NCI-H1092 treated with DMSO at 0.1 percent for 48 hours (cell line): ENCODE measurements around the gene PNPLA1.

Source experiments
- DNase-seq: peaks from one replicate; lab custom pipeline; 2025; lab: John Stamatoyannopoulos, UW

Gene PNPLA1, protein sequence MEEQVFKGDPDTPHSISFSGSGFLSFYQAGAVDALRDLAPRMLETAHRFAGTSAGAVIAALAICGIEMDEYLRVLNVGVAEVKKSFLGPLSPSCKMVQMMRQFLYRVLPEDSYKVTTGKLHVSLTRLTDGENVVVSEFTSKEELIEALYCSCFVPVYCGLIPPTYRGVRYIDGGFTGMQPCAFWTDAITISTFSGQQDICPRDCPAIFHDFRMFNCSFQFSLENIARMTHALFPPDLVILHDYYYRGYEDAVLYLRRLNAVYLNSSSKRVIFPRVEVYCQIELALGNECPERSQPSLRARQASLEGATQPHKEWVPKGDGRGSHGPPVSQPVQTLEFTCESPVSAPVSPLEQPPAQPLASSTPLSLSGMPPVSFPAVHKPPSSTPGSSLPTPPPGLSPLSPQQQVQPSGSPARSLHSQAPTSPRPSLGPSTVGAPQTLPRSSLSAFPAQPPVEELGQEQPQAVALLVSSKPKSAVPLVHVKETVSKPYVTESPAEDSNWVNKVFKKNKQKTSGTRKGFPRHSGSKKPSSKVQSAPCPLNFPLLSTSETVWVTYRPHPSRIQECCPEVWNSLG

DNA sequence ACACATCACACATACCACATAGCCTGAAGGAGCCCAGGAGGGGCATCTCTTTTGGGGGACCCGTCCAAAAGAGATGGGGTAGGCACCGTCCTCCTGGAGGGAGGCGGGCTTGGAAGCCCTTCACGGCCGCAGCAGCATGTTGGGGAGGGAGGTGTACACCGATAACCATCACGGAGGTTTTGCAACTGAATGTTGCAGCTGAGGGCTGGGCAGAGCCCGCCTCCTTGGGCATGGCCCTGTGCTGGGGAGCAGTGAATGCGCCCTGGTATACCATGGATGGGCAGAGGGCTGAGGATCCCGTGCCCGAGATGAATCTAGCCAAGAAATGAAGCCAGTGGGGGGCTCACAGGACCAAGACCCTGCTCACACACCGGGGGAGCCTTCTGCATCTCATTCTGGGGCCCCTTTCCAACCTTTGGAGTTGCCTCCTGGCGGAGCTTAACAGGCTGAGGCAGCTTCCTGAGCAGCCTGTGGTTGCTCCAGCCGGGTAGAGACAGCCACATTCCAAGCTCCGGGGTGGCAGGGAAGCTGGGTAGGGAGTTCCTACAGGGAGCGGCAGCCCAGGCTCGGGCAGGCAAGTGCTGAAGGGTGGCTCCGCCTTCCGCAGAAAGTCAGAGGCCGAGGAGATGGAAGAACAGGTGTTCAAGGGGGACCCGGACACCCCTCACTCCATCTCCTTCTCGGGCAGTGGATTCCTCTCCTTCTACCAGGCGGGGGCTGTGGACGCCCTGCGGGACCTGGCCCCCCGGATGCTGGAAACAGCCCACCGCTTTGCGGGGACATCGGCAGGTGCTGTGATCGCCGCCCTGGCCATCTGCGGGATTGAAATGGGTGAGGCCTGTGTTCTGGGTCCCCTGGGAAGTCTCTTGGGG, at the start of gene PNPLA1:
Gene PNPLA1 (plus strand): TSS at position 227 of the 872 bp plus-strand sequence. CDS start 400 bp downstream, at position 627.
- DNase-seq: no peak

DNA sequence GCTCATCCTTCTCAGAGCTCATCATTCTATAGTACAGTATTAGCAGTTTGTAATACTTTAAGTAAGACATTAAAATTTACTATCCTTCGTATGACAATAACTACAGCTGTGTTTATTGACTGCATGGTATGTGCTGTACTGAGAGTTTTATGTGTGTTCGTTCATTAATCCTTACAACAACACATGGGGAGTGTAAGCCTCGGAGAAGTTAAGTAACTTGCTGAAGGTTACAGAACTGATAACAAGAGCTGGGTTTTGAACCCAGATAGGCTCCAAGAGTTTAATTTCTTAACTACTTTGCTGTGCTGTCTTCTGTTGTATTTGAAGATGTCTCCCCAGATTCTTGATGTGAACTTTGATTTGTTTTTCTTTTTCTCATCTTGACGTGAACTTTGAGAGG, 49.6 kb upstream of the PNPLA1 start:
- no peak for DNase-seq

DNA sequence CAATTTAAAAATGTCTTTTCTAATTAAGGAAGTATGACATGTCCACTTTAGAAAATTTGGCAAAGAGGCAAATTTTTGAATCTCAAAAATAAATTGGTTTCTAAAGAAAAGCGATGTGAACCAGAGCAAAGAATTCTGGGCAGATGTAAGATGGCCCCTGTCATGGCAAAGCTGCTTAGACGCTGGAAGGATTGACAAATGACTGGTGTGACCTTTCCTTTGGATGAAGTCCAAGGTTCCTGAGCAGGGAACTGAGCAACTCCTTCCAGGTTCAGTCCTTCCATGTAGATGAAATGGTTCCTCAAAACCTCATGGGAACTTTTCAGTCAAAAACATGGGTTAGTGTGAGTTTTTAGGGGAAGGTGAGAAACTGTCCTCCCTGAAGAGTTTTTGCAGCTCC, 48.2 kb upstream of the PNPLA1 start:
- no peak for DNase-seq

DNA sequence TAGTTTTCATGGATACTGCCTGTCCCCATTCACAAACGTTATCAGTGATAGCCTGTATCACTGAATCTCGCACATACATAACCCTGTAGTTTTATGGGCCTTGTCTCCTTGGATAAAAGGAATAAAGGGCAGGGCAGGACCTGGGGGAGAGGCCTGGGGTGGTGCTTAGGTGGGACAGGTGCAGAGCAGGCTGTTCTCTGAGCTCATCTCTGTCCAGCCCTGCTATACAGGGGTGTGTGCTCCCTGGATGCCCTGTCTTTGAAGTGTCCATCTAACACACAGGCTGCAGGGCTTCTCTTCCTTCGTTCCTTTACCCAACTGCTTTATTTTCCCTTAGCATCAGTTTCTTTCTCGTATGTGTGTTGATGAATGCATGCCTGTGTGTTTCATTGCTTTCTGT, 46.9 kb upstream of the PNPLA1 start:
- no peak for DNase-seq

DNA sequence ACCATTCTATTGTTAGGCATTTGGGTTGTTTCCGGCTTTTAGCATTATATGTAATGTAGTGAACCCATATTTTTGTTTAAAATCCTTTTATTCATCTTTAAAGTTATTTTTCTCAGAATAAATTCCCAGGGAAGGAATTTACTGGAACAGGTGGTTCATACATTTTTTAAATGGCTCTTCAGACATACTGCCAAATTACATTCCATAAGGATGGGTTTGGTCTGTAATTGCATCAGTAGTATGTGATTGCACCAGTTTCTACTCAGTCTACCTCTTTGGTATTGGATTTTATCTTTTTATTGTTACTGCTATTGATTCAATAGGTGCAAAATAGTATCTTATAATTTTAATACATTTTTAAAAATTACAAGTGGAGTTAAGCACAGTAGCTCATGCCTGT, 46.2 kb upstream of the PNPLA1 start:
- DNase-seq: no peak

DNA sequence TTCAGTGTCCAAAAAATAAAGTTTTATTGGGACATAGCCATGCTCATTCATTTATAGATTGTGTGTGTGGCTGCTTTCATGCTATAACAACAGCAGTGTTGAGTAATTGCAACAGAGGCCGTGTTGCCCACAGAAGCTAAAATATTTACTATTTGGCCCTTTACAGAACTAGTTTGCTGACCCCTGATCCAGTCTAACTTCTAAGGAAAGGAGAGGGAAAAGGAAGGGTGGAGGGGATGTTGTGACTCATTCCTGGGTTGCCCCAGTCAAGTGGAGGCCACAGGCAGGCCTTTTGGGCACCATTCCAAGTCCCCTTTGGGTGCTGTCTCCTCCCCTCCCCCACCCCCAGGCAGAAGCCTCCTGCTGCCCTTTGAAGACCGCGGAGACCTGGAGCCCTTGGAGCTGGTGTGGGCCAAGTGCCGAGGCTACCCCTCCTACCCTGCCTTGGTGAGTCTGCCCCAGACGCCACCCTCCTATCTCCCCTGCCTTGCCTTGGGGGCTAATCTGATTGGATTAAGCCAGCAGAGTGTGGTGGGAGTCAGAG, 44.9 kb upstream of the PNPLA1 start:
- no peak for DNase-seq

DNA sequence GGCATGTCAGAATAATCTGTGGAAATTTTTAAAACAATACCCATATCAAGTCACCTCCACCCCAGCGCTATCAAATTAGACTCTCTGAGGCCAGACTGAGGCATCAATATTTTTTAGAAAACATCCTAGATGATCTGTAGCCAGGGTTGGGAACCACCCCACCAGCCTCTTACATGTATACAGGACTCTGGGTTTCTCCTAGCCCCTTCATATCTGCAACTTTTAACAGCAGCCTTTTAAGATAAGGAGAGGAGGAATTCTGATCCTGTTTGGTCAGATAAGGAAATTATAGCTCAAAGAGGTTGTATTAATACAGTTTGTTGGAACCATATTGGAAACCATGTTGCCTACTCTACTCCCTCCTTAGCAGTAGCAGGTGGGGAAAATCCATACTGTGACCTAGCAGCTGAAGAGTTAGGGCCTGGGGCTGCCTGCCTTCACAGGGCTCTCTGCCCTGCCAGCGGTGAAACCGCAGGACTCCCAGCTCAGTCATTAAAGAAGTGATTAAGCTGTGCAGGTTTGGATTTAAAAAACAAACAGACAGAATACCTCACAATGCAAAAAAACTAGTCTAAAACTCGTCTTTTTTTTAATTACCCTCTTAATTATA, 43.3 kb upstream of the PNPLA1 start:
- DNase-seq: no peak

DNA sequence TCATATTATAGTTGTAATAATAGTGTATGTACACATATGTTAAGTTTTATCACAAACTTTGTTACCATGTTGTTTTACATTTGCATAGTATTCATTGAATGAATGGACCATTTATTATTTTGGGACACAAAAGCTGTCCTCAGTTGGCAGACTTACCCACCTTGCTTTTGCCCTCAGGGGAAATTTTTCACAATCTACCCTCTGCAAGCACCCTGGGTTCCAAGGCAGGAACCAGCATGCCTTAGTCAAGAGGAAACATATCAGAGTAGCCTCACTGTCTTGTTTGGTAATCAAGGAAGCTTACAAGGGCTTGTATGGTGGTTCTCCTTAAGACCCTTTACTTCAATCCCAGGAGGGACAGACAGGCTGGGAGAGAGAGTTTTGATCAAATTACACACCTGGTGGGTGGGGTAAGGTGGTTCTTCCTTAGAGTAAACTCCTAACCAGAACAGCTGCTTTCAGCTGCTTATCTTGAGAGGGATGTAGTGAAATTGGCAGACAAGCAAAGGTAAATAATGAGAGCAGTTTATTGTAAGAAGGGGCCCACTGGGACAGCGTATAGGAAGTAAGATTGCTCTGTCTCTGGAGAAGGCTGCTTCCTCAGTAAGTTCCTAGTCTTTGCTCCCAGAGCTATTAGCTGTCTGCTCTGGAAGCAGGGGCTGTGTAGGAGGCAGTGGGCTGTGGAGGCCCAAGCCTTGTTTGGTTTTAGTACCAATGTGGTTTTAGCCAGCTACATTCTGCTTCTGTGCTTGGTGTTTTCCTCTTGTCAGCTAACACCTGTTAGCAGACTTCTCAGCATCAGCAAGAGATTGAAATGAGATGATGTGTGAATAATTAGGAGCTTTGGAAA, 42.3 kb upstream of the PNPLA1 start:
- no peak for DNase-seq

DNA sequence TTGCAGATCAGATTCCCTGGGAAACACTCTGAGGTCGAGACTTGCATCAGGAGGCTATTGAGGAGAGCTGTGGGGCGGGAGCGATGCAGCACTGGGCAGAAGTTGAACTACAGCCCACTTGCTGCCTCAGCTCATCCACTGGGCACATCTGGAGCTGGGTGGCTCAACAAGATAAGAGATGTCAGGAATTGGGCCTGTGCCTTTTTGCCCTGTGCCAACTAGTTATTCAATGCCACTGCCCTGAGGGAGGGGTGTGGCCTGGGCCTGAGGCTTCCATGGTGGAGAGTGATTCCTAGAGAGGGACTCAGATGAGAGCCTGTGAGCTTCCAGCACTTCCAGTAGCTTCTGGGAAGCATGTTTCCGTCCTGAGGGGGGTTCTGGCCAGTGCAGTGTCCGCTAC, 40.6 kb upstream of the PNPLA1 start:
- DNase-seq: no peak

DNA sequence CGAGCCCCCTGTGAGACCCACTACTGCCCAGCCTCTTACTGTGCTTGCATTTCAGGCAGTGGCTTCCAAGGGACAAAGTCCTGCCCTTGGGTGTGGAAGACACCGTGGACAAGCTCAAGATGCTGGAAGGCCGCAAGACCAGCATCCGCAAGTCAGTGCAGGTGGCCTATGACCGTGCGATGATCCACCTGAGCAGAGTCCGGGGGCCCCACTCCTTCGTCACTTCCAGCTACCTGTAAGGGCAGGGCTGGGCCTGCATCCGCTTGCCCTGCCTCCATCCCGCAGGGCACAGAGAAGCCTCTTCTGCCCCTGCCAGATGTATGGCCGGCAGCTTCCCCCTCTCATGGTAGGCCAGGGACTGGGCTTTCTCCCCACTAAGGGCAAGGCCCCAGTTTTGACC, 39.5 kb upstream of the PNPLA1 start:
- no peak for DNase-seq

DNA sequence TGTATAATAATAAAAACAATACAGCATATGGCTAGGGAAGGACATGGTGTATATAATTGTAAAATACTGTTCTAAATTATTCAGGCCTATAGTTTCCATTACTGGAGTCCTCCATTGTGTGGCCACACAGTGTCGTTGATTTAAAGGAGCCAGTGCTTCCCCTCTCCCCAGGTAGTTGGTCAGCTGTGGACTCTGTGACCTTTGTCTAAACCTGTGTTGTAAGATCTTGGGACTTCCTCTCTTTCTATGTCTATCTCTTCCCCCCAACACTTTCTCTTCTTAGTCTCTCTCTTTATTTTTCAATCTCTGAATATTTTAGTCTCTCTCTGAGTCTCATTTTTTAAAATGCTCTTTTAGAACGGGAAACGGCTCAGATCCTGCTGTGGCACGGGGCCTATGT, 37.7 kb upstream of the PNPLA1 start:
- DNase-seq: no peak

DNA sequence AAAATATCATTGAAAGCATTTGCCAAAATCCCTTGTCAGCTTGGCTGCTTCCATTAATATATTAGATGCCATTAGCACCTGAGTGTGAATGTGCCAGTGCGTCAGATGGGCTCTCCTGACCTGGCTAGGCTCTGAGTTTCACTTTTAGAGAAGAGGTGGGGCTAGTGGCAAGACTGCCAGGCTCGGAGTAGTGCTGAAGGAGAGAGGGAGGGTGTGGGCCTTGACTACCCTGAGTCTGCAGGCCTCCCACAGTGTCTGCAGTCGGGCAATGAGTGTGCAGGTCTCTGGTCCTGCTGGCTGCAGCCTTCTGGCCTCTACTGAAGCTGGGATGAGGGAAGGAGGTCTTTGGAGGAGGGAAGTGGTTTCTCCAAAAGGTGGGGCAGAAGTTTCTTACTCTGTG, 34.6 kb upstream of the PNPLA1 start:
- no peak for DNase-seq

DNA sequence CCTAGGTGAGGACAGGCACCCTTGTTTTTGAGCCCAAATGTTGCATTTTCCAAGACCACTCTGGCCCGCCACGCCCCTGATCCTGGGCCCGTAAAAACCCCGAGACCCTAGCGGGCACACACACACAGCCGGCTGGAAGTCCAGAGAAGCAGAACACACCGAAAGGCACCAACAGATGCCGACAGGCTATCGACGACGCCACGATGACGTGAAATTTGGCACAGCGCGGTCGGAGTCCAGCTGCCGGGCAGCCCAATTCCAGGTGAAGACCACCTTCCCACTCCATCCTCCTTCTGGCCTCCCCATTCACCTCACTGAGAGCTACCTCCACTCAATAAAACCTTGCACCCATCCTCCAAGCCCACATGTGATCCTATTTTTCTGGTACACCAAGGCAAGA, 34.0 kb upstream of the PNPLA1 start:
- no peak for DNase-seq

DNA sequence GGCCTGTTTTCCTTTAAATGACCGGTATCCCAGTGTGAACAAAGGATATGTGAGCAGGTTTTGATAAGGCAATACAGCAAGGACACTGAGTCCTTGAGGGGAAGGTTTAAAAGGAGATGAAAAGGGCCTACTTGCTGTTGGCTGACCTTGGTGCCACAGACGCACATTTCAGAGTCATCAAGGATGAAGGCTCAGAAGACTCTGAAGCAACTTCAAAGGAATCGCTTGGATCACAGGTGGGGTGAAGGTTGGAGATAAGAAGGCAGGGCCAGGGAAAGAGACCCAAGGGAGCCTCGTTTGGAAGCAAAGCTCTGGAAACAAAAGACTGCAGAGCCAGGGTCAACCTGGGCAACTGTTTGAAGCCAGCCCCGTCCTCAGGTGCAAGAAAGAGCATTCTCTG, 30.1 kb upstream of the PNPLA1 start:
- DNase-seq: no peak

DNA sequence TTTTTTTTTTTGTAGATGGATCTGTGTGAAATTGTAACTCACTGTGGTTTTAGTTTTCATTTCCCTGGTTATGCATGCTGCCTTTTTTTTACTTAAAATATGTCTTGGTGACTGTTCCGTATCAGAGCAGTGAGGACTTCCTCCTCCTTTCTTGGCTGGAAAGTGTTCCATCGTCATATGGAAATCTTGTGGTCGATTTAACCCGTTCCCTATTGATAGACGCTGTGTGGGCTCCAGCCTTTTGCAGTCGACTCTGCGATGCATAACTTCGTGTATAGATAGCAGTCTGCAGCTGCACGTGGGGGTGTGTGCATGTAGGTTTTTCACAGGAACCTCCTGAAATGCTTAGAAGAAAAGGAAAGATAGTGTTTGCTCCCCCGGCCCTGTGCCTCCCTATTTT, 28.1 kb upstream of the PNPLA1 start:
- DNase-seq: no peak

DNA sequence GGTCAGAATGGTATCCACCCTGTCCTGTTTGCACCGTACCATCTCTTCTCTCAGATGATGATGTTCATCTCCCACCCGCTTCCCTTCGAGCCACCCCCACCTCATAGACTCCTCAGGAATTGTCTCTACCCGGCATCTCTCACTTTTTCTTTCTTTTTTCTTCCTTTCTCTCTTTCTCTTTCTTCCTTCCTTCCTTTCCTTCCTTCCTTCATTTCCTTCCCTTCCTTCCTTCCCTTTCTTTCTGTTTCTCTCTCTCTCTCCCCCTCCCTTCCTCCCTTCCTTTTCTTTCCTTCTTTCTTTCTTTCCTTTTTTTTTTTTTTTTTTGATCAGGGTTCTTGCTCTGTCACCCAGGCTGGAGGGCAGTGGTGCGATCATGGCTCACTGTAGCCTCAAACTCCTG, 27.7 kb upstream of the PNPLA1 start:
- DNase-seq: no peak

DNA sequence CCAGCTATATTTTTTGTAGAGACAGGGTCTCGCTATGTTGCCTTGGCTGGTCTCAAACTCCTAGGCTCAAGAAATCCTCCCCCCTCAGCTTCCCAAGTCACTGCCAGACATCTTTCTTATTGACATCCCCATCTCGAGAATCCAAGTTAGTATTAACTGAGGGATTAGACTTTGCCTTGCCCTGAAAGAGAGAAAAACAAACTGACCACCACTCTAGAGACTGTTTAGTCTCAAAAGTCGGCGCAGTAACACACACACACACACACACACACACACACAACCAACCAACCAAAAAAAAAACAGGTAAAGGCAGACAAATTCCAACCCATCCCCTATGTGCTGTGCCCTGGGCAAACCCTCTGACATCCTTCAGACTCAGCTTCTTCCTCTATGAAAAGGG, 27.2 kb upstream of the PNPLA1 start:
- DNase-seq: no peak

DNA sequence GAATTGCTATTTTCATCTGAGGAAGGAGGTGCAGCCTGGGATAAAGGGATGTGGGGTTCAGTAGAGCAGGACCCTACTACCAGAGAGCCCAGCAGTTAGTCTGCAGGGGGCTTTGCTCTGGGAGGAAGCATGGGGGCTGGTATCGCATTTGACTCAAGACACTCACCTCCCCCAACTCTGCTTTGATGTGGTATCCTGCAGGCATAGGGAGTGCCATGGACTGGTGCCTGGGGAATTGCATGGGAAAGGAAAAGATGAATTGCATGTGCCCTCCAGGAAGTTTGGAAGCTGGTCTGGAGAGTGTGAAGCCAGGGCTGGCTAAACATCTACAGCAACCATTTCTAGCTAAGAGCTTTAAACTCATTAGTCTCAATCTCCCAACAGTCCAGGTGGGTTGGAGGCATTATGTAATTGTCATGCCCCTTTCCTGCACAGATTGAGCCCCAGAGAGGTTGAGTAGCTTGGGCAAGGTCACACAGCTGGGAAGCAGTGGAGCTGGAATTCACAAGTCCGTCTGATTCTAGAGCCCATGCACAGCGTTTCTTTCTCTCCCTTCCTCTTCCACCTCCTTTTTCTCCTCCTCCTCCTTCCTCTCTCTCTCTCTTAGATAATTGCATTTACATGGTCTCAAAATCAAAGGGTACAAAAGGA, 26.2 kb upstream of the PNPLA1 start:
- DNase-seq: no peak

DNA sequence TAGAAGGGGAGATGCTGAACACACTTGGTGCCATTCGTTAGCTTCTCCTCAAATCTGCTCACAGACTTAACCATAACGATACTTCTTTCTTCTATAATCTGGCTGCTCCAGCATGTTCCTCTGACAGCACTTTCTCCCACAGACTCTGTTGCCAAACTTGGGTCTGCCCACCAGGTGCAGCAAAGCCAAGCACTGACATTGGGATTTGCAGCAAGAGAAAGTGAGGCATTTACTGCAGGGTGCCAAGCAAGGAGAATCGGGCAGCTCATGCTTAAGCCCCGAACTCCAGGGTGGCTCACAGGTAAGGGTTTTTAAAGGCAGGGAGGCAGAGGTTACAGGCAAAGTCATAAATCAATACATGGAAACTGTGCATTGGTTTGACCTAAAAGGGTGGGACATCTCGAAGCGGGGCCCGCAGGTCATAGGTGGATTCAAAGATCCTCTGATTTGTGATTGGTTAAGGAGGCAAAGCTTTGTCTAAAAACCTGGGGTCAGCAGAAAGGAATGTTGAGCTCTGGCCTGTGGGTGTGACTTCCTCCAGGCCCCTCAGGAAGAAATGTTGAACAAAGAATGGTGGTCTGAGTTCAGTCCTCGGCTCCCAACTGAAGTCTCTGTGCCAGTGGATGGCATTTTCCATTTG, 25.1 kb upstream of the PNPLA1 start:
- no peak for DNase-seq

DNA sequence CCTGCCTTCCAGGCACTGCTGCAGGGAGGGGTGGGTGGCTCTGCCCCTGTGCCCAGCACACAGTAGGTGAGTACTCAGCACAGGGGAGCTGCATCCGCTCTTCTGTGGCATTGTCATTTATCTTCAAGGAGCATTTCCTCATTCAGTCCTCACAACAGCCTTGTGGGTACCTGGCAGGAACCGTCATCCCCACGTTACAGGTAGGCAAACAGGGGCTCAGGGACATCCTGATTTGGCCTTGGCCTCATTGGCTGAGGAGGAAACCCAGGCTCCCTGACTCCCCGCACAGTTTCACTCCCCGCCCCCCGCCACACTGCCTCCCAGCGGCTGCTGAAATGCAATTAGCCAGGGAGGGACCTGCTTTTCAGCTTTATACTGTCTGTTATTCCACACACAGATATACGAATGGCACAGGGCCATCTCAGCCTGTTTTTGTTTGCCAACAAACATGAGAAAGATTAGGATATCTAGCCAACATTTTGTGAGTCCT, 24.2 kb upstream of the PNPLA1 start:
- no peak for DNase-seq
